HFF-Myc (cell line): ENCODE results near the gene SHROOM3.

Experiments used
- DNase-seq: peaks from one replicate; pipeline ENCODE4 v3.0.0-alpha.2; 2011; ENCODE audit warnings: low read depth; ENCODE audit errors: extremely low read depth
- H3K4me3 ChIP-seq: replicated peaks from 2 replicates; pipeline ENCODE4 v1.5.1; 2011; ENCODE audit warnings: low read depth, mild to moderate bottlenecking, control low read depth, low read length
- CTCF ChIP-seq: IDR thresholded peaks from 2 replicates; pipeline ENCODE4 v1.5.1; 2012; ENCODE audit warnings: mild to moderate bottlenecking, low read depth, low read length, control low read depth; ENCODE audit errors: missing control alignments

Gene SHROOM3

GRCh38 chr4:76639288-76639687 lies 204.3 kb downstream of the SHROOM3 start:
- no peak for TF ChIP-seq CTCF
- H3K4me3 ChIP-seq, result no peak overlapping the region
- no peak for DNase-seq

- no peak for TF ChIP-seq CTCF
- H3K4me3 ChIP-seq, result no peak overlapping the region
- DNase-seq, result no peak
These were observed 205.4 kb downstream of the SHROOM3 start for GRCh38 chr4:76640353-76640910.

GRCh38 chr4:76641351-76641750 lies 206.3 kb downstream of the SHROOM3 start:
- no peak overlapping the region for H3K4me3 ChIP-seq
- DNase-seq, result no peak
- TF ChIP-seq CTCF, result no peak

GRCh38 chr4:76641758-76642157 lies 206.7 kb downstream of the SHROOM3 start:
- no peak overlapping the region for H3K4me3 ChIP-seq
- TF ChIP-seq CTCF, result no peak
- DNase-seq, result no peak

- H3K4me3 ChIP-seq, result no peak overlapping the region
- no peak for TF ChIP-seq CTCF
- no peak for DNase-seq
These were observed 209.9 kb downstream of the SHROOM3 start for GRCh38 chr4:76644831-76645485.

GRCh38 chr4:76649086-76649485 lies 214.1 kb downstream of the SHROOM3 start:
- no peak for DNase-seq
- TF ChIP-seq CTCF, result no peak
- H3K4me3 ChIP-seq, result no peak overlapping the region

GRCh38 chr4:76651616-76652015 lies 216.6 kb downstream of the SHROOM3 start:
- no peak for TF ChIP-seq CTCF
- no peak overlapping the region for H3K4me3 ChIP-seq
- DNase-seq, result no peak
